ENCODE results near the gene SHB.

SHB gene

GRCh38 chr9:37963936-37964739, 104.9 kb downstream of the SHB start:
- Histone ChIP-seq H3K4me3 (no peak overlapping the region), H3K27ac (peak overlapping the region; percentile 72 to 75)
- no peak for TF ChIP-seq CTCF (IDR thresholded peaks at IDR 0.05)
- DNase-seq (ENCODE audit: low spot score) = no peak

- Histone ChIP-seq H3K4me3 (no peak overlapping the region), H3K27ac (no peak overlapping the region)
- no peak for TF ChIP-seq CTCF (IDR thresholded peaks at IDR 0.05)
- DNase-seq (ENCODE audit: low spot score) = no peak
These were observed 107.7 kb downstream of the SHB start for GRCh38 chr9:37961351-37961750.

GRCh38 chr9:37960631-37961030, 108.4 kb downstream of the SHB start:
- DNase-seq (ENCODE audit: low spot score) = no peak
- Histone ChIP-seq H3K4me3 (no peak overlapping the region), H3K27ac (no peak overlapping the region)
- no peak for TF ChIP-seq CTCF (IDR thresholded peaks at IDR 0.05)

GRCh38 chr9:37959976-37960375, 109.1 kb downstream of the SHB start:
- no peak overlapping the region for H3K27ac ChIP-seq
- TF ChIP-seq CTCF (IDR thresholded peaks at IDR 0.05) = no peak
- no peak for DNase-seq (ENCODE audit: low spot score)
- no peak overlapping the region for H3K4me3 ChIP-seq

- TF ChIP-seq CTCF (IDR thresholded peaks at IDR 0.05) = no peak
- DNase-seq (ENCODE audit: low spot score) = no peak
- Histone ChIP-seq H3K4me3 (no peak overlapping the region), H3K27ac (no peak overlapping the region)
These were observed 110.9 kb downstream of the SHB start for GRCh38 chr9:37958154-37958553.

GRCh38 chr9:37957664-37957953, 111.4 kb downstream of the SHB start:
- no peak for TF ChIP-seq CTCF (IDR thresholded peaks at IDR 0.05)
- Histone ChIP-seq H3K4me3 (no peak overlapping the region), H3K27ac (no peak overlapping the region)
- no peak for DNase-seq (ENCODE audit: low spot score)

- Histone ChIP-seq H3K4me3 (no peak overlapping the region), H3K27ac (no peak overlapping the region)
- no peak for DNase-seq (ENCODE audit: low spot score)
- TF ChIP-seq CTCF (IDR thresholded peaks at IDR 0.05) = no peak
These were observed 111.9 kb downstream of the SHB start for GRCh38 chr9:37956904-37957663.
